NCI-H2196 treated with DMSO at 0.1 percent for 48 hours (cell line): Measurements from ENCODE around the gene CRP.
"Not testable (repeated sequence)": the region's sequence is repeated elsewhere in the genome, so short reads cannot be mapped to it uniquely, and the experiment has no call there.

Experiments used
- DNase-seq: peaks from one replicate; lab custom pipeline; 2025; ENCODE audit not compliant: unreplicated experiment; lab: John Stamatoyannopoulos, UW

Gene CRP

DNA sequence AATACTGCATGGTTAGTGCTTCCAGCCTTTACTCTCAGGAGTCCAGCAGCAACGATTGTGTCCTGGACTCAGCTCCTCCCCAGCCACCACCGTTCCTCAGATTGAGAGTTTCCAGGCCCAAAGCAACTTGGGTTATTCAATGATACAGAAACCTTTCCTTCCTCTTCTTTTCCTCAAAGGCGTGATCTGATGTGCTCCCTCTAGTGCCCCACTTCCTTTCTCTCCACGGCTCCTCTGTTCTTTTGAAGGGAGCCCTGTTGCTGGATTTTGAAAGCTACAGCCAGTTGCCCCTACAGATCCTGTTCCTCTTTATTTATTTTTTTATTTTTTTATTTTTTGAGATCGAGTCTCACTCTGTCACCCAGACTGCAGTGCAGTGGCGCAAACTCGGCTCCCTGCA is 14.1 kb downstream of the CRP start:
- no peak for DNase-seq

DNA sequence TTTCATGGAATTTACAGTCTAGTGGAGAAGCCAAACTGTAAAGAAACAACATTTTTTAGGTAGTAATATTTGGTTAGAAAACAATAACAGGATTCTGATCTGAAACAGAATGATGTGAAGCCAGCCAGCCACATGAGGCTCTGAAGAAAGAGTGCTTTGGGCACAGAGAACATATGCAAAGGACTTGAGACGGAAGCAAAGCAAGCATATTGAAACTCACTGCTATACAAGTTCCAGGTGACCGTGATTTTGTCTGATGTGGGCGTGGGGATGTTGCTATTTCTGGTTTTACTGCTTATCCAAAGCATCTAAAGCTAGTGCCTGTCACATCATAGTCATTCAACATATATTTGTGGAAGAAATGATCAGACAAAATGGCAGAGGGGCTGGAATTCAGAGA is 14.7 kb downstream of the CRP start:
- DNase-seq, result no peak

DNA sequence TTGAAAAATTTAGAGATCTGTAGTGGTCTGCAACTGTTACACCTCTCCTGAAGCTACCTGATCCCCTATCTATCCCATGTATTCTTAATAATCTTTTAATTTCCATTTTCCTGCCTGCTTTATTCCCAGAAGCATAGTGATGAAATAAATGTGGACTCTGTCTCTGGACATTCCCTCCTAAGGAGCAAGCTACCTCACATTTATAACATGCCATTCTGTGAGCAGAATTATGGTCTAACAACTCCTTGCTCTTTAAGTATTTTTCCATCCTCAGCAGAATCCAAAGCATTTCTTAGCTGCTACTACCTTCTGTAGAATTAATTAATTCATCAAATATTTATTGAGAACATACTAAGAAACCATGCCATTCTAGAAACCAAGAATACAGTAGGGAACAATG is 15.1 kb downstream of the CRP start:
- DNase-seq, result no peak

DNA sequence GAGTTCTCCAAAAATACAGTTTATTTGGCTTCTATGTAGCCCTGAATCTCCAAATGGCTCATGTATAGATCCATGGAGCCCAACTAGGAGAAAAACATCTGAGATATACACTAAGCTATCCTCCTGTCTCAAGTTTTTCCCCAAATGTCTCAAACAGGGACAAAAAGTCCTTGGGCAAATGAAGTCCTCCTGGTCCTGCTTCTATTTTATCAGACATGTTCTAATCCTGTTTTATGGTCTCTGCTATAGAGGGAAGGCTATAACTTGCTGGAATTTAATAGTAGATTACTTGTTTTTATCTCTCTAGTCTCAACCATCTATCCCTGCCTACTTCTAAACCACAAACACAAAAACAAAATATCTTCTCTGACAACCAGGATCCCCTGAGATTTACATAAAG is 26.9 kb downstream of the CRP start:
- DNase-seq, result no peak

DNA sequence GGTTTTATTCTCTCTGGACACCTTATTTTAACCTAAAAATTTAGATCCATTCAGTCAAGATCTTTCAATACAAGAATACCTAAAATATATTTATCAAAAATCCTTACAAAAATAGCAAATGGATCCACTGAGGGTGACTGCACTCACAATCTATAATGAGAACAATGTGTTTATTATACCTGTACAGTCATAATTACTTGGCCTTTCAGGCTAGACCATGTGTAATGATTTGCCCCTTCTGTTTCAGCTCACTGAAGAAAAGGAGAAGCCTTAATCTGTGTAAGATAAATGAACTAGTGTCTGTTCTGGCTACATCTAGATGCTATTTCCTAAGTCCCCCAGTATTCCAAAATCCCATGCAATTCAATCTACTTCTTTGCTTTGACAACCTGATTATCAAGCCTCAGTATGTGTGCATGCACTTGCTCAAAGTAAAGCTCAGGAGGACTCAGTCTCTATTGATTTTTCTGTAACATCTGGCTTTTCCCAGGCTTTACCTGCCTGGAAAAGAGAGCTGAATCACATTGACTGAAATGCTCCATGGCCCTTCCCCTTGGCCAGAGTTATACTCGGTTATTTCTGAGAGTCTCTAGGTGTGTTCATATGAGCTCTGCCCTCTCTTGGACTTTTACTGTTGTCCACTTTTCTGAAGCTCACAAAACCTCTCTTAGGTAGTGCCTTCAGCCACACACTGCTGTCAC is 27.6 kb downstream of the CRP start:
- no peak for DNase-seq

DNA sequence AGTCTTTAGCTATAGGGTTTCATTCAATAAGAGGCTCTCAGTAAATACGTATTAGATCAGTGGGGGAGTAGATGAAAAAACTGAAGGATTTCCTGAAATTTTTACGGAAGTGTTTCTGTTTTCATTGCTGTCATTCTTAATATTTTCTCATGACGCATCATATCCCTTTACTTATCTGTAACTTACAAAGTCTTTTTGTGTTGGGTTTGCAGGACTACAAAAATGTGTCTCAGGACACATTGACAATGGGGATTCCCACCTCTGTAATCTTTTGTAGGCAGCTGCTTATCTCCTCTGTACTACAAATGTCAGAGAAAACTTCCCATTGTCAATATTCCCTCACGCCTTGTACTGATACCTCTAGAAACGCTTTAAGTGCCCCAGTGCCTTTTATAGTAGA is 35.5 kb downstream of the CRP start:
- no peak for DNase-seq

DNA sequence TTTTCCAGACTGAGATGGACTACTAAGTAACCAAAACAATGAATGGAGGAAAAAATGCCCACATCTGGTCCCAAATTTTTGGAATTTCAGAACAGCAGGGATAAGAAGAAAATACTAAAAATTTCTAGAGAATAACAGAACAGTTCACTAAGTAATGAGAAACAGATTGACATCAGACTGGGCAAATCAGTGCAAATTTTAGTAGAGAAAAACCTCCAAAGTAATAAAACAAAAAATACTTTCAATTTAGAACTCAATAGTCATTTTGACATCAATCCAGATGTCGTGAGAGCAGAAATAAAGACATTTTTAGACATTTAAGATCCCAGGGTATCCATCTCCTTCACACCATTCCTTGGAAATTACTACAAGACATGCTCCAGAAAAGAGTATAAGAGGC is 39.3 kb downstream of the CRP start:
- DNase-seq, result no peak

DNA sequence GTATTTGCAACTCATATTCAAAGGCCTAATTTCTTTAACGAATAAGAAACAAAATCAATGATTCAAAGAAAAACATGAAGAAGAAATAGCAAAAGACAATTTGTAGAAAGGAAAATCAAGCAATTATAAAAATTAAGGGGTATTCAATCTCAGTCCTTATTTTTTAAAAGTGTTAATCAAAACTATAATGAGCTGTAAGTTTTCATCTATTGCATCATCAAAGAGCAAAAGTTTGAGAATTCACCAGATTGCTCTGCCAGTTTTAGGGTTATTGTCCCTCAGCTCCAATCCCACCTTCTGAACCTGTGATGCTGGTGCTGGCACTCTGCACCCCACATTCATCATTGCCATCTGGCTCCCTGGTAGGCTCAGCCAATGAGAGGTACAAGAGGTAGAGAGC is 42.0 kb downstream of the CRP start:
- DNase-seq, result not testable (repeated sequence)

DNA sequence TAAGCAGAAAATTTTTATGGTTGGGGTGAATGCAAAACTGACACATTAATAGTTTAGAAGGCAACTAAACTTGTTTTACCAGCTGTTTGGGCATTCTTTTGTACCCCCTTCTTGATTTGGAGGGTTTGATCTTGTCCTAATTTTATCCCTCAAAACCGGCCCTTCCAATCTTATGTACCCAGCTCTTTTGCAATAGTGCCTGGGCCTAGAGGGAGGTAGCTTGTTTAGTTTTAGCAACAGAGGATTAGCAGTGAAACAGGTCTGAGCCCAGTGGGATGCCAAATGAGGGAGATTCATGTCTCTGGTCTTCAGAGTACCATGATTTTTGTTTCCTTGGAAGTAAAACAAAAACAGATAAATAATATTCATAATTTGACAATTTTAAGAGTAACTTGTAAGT is 45.1 kb downstream of the CRP start:
- no peak for DNase-seq

DNA sequence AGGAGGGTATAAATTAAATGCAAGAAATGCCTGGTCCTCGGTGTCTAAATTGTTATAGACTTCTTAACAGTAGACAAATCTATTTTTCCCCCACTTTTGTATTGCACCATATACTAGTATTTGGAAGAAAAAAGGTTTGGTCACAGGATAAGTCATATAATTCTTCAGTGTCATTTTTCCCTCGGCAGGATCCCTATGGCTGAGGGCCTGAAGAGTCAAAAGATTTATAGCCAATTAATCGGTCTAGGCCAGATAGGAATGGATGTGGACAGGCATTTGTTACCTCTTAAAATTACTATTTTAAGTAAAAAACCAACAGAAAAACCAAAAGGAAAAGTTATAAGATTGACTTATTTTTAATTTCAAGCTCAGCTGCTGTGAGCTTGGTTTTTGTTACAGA is 45.6 kb downstream of the CRP start:
- DNase-seq, result no peak

DNA sequence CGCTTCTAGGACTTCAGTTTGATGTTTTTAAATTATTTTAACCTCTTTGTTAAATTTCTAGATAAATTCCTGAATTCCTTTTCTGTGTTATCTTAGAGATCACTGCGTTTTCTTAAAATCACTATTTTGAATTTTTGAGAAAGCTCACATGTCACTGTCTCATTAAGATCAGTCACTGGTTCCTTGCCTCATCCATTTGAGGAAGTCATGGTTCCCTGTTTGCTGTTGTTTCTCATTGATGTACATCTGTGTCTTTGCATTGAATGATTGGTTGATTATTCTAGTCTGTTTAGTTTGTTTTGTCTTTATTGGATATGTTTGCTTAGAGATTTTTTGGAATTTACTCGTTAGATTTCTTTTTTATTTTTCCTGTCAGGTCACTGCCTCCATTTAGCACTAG is 50.1 kb downstream of the CRP start:
- DNase-seq, result no peak

DNA sequence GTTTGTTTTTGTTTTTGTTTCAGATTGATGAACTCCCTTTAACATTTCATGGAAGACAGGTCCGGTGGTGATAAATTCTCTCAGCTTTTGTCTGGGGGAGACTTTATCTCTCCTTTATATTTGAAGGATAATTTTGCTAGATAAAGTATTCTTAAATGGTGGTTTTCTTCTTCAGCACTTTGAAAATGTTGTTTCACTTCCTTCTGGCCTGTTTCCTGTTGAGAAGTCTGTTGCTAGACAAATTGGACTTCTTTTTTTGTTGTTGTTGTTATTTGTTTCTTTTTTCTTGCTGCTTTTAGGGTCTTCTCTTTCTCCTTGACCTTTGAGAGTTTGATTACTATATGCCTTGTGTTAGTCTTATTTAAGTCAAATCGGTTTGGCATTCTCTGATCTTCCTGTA is 50.8 kb downstream of the CRP start:
- no peak for DNase-seq
